ENCODE data around the gene MGLL.
A peak's percentile ranks its signal among the peaks of the same experiment; 100 is the strongest.
"Not testable (repeated sequence)": the region's sequence is repeated elsewhere in the genome, so short reads cannot be mapped to it uniquely, and the experiment has no call there.

MGLL gene

DNA sequence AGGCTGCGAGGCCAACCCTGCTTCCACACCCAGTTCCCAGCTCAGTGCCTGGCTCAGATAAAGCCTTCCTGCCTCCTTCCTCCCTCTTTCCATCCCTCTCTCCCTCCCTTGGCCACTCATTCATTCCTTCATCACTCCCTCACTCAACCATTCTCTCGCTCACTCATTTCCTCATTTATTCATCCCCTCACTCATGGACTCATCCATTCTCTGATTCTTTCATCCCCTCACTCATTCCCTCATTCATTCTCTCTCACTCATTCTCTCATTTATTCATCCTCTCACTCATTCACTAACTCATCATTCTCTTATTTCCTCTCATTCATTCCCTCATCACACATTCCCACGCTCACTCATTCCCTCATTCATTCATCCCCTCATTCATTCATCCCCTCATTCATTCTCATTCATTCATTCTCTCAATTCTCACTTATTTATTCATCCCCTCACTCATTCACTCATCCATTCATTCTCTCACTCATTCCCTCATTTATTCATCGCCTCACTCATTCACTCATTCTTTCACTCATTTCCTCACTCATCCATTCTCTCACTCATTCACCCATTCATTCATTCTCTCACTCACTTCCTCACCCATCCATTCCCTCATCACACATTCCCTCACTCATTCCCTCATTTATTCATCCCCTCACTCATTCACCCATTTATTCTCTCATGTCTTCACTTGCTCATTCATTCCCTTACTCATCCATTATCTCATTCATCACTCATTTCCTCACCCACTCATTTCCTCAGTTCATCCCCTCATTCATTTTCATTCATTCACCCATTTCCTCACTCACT lies 136.4 kb downstream of the MGLL start:
- no peaks in the 10 kb centered on the region for H3K4me1 Mint-ChIP-seq
- ATAC-seq (no peak), DNase-seq (ENCODE audit: low spot score in 2 of 2) (no peak)
- H3K36me3 Mint-ChIP-seq, result no peaks in the 10 kb centered on the region
- no peak overlapping the region for H3K27ac Mint-ChIP-seq
- no peak overlapping the region for H3K4me3 Mint-ChIP-seq
- H3K9me3 Mint-ChIP-seq, result no peaks in the 10 kb centered on the region

DNA sequence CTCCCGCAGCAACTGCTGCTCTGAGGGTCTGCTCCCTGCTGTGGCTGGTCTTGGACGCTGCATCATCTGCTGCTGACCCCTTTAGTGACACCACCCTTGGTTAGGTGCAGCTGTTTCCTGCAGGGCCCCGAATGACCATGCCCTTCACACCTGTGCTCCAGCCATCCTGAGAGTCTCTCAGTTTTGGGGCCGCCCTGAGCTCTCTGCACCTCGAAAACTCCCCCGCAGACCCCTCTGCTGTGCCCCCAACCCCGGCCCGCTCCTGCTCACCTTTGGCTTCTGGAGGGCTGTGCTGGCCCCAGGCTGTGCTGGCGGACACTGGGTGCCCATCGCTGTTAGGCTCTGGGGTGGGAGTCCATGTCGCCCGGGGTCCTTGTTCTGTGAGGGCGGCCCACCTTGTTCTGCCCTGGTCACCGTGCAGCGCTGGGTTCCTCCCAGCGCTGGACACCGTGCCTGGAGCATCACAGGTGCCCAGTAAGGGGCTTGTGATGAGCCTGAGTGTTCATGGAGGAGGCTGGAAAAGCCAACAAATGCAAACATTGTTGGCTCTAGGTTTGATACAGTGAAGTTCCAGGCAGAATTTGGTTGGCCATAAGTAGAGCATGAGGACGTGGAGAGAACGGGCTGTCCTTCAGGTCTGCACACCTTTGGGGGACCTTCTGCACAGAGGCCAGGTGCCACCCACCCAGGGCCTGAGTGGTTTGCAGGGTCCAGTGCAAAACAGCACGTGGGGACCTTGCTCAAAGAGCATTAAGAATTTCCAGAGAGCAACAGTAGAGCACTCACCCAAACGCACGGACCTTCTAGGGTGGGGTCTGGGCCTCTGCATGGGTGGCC lies 137.2 kb downstream of the MGLL start:
- Mint-ChIP-seq H3K4me3 (no peak overlapping the region), H3K27ac (no peak overlapping the region), H3K9me3 (no peaks in the 10 kb centered on the region), H3K4me1 (no peaks in the 10 kb centered on the region), H3K36me3 (no peaks in the 10 kb centered on the region)
- DNase-seq (ENCODE audit: low spot score in 2 of 2), result no peak
- peak; percentile 56 for ATAC-seq

DNA sequence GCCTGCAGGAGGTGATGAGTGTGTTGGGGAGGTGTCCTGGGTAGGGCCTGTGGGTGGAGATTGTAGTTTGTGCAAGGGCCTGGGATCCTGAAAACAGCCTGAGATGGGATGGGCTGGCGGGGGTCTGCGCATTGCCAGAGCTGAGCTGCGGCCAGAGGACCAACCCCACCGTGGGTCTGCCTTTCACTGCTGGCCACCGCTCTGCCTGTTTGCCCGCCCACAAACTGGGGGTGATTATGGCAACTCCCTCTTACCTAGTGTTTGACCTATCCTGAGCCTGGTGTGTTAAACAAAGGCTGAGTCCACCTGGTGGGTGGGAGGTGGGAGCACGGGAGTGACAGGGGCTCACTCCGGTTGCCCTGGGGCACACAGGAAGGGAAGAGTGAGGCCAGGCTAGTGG lies 139.8 kb downstream of the MGLL start:
- Mint-ChIP-seq H3K9me3 (no peaks in the 10 kb centered on the region), H3K36me3 (no peaks in the 10 kb centered on the region), H3K4me1 (peaks cover 4% of the 10 kb centered on the region), H3K4me3 (no peak overlapping the region), H3K27ac (no peak overlapping the region)
- ATAC-seq (no peak), DNase-seq (ENCODE audit: low spot score in 2 of 2) (no peak)

DNA sequence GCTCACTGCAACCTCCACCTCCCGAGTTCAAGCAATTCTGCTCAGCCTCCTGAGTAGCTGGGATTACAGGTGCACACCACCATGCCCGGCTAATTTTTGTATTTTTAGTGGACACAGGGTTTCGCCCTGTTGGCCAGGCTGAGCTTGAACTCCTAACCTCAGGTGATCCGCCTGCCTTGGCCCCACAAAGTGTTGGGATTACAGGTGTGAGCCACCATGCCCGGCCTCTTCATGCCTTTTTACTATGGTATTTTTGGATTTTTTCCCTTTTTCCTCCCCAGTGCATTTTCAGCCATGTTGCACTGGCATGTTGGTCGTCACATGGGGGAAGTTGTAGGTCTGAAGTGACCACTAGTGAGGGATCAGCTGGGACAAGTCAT lies 140.2 kb downstream of the MGLL start:
- H3K4me1 Mint-ChIP-seq; ATAC-seq; H3K9me3 Mint-ChIP-seq; H3K36me3 Mint-ChIP-seq; DNase-seq (ENCODE audit: low spot score in 2 of 2); H3K4me3 Mint-ChIP-seq; H3K27ac Mint-ChIP-seq: not testable (repeated sequence)

- no peak for ATAC-seq
- H3K27ac Mint-ChIP-seq, result peak overlapping the region; percentile 20
- no peak for DNase-seq (ENCODE audit: low spot score in 2 of 2)
- no peak overlapping the region for H3K4me3 Mint-ChIP-seq
- peaks cover 7% of the 10 kb centered on the region for H3K36me3 Mint-ChIP-seq
- peaks cover 15% of the 10 kb centered on the region for H3K4me1 Mint-ChIP-seq
- no peaks in the 10 kb centered on the region for H3K9me3 Mint-ChIP-seq
Observed at GRCh38 chr3:127680798-127681221, 141.5 kb downstream of the MGLL start.

DNA sequence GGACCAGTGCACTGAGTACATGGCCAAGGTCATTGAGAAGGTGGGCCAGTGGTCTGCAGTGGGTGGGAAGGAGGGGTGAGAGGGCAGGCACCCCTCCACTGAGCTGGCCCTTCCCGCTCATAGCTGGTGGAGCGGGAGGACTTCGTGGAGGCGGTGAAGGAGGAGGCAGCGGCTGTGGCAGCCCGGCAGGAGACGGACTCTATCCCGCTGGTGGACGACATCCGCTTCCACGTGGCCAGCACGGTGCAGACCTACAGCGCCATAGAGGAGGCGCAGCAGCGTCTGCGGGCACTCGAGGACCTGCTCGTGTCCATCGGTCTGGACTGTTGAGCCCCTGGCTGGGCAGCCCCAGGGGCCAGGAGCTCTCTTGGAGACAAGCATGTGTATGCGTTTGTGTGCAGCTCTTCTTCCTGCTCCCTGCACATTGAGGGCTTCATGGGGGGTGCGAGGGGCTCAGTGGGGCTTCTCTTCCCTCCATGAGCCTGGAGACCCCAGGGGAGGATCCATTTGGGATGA lies 142.1 kb downstream of the MGLL start:
- DNase-seq (ENCODE audit: low spot score in 2 of 2) (no peak), ATAC-seq (no peak)
- no peak overlapping the region for H3K27ac Mint-ChIP-seq
- no peak overlapping the region for H3K4me3 Mint-ChIP-seq
- peaks cover 9% of the 10 kb centered on the region for H3K36me3 Mint-ChIP-seq
- H3K9me3 Mint-ChIP-seq, result no peaks in the 10 kb centered on the region
- peaks cover 20% of the 10 kb centered on the region for H3K4me1 Mint-ChIP-seq

GRCh38 chr3:127679534-127680145 lies 142.7 kb downstream of the MGLL start:
- Mint-ChIP-seq H3K4me3 (no peak overlapping the region), H3K27ac (no peak overlapping the region), H3K36me3 (peaks cover 12% of the 10 kb centered on the region), H3K9me3 (no peaks in the 10 kb centered on the region), H3K4me1 (peaks cover 25% of the 10 kb centered on the region)
- ATAC-seq (peak; percentile 2), DNase-seq (ENCODE audit: low spot score in 2 of 2) (no peak)

DNA sequence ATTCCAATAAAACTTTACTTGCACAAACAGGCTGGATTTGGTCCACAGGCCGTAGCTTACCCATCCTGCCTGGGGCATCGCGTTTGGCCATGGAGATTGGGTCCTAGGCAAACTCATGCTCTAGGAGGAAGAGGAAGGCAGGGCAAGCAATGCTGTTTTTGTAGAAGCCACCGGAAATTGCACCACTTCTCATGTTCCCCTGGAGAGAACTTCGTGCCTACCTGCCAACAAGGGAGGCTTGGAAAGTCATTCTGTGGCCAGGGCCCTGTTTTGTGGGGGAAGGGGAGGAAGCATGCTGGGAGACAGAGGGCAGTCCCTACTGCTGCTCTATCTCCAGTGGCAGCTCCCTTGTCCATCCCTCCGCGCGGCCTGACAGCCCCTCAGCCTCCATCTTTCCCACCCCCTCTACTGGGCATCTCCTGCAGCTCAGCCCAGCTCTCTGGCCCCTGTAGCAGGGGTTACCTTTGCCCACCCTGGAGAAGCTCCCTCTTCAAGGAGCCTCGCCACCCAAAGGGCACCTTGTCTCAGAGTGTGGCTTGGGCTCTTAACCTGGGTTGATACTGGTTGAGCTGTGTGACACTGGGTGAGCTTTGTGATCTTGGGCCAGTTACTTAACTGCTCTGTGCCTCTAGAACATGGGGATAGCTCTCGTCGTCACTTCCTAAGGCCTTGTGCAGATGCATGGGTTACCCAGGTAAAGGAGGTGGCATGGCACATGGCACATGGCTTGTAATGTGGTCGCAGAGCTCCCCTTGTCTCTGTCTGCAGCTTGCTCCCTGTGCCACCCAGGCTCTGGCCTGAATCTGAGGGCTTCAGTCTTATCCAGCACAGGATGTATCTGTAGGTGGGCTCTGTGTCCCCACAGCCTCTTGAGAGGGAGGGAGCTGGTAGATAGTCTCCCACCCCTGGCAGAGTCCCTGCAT lies 143.4 kb downstream of the MGLL start:
- no peak for ATAC-seq
- H3K9me3 Mint-ChIP-seq, result no peaks in the 10 kb centered on the region
- H3K4me3 Mint-ChIP-seq, result no peak overlapping the region
- DNase-seq (ENCODE audit: low spot score in 2 of 2), result no peak
- H3K27ac Mint-ChIP-seq, result no peak overlapping the region
- peaks cover 12% of the 10 kb centered on the region for H3K36me3 Mint-ChIP-seq
- peaks cover 33% of the 10 kb centered on the region for H3K4me1 Mint-ChIP-seq

DNA sequence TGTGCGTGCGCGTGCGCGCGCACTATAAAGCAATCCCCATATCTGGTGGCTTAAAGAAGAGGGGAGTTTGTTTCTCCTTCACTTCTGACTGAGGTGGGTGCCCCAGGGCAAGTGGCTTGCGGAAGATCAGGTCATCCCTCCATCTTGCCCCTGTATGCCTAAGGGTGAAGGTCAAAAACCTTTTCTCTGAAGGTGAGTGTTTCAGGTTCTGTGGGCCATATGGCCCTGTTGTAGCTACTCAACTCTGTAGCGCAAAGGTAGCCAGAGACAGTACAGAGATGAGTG lies 144.1 kb downstream of the MGLL start:
- Mint-ChIP-seq H3K9me3 (no peaks in the 10 kb centered on the region), H3K36me3 (peaks cover 12% of the 10 kb centered on the region), H3K27ac (no peak overlapping the region), H3K4me3 (no peak overlapping the region), H3K4me1 (peaks cover 39% of the 10 kb centered on the region)
- no peak for ATAC-seq
- no peak for DNase-seq (ENCODE audit: low spot score in 2 of 2)

DNA sequence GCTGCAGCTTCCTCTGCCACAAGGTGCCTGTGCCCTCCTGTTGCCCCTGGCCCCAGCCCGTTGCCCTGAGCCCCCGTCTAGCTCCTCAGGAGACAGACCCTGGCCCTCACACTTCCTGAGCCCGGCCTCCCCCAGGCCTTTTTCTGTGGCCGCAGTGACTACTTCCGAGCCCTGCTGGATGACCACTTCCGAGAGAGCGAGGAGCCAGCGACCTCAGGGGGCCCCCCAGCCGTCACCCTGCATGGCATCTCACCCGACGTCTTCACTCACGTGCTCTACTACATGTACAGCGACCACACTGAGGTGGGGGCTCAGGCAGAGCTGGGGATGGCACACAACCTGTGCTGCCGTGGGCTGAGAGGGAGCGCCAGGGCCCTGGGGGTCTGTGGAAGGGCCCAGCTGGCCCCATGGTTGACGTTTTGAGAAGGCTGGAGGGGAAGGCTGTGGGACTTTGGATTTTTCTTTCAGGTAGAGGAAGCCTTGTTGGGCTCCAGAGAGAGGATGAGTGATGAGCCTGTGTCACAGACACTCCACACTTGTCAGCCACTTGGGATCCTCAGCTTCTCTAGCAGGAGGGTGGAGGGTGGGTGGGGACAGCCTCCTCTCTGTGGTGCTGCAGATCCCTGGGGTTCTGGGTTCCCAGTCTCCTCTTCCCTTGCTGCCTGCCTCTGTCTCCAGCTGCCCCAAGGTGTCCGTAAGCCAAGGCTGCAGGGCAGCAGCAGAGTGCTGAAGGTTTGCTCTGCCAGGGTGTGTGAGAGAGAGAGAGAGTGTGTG lies 144.6 kb downstream of the MGLL start:
- peaks cover 39% of the 10 kb centered on the region for H3K4me1 Mint-ChIP-seq
- H3K4me3 Mint-ChIP-seq, result no peak overlapping the region
- ATAC-seq (no peak), DNase-seq (ENCODE audit: low spot score in 2 of 2) (no peak)
- H3K36me3 Mint-ChIP-seq, result peaks cover 12% of the 10 kb centered on the region
- peak overlapping the region; percentile 30 for H3K27ac Mint-ChIP-seq
- H3K9me3 Mint-ChIP-seq, result no peaks in the 10 kb centered on the region

- ATAC-seq, result no peak
- Mint-ChIP-seq H3K9me3 (no peaks in the 10 kb centered on the region), H3K4me1 (peaks cover 41% of the 10 kb centered on the region), H3K4me3 (no peak overlapping the region), H3K36me3 (peaks cover 16% of the 10 kb centered on the region), H3K27ac (no peak overlapping the region)
- DNase-seq (ENCODE audit: low spot score in 2 of 2), result no peak
Observed at GRCh38 chr3:127676921-127677351, 145.4 kb downstream of the MGLL start.

DNA sequence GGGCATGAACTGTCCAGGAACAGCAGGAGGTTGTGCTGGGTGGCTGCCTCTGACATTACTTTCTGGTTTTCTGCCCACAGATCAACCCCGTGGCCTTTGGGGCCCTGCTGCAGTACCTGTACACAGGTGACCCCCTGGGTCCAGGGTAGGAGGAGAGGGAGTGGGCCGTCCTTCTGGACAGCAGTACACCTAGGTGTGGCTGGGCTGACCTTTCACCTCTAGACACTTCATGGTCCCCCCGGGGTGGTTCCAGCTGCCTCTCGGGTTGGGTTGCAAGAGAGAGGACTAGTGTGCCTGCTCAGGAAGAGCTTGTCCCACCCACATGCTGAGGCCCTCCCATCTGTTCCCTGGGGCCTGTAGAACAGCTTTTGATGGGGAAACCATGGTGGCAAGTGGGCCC lies 145.9 kb downstream of the MGLL start:
- H3K27ac Mint-ChIP-seq, result peak overlapping the region; percentile 68
- ATAC-seq, result no peak
- DNase-seq (ENCODE audit: low spot score in 2 of 2), result no peak
- peaks cover 21% of the 10 kb centered on the region for H3K36me3 Mint-ChIP-seq
- H3K9me3 Mint-ChIP-seq, result no peaks in the 10 kb centered on the region
- H3K4me1 Mint-ChIP-seq, result peaks cover 45% of the 10 kb centered on the region
- H3K4me3 Mint-ChIP-seq, result no peak overlapping the region

- Mint-ChIP-seq H3K9me3 (no peaks in the 10 kb centered on the region), H3K4me1 (peaks cover 49% of the 10 kb centered on the region), H3K27ac (peak overlapping the region; percentile 68), H3K36me3 (peaks cover 21% of the 10 kb centered on the region), H3K4me3 (no peak overlapping the region)
- DNase-seq (ENCODE audit: low spot score in 2 of 2) (no peak), ATAC-seq (no peak)
Observed at GRCh38 chr3:127675651-127676391, 146.5 kb downstream of the MGLL start.

GRCh38 chr3:127674790-127675189 lies 147.5 kb downstream of the MGLL start:
- Mint-ChIP-seq H3K9me3 (no peaks in the 10 kb centered on the region), H3K36me3 (peaks cover 21% of the 10 kb centered on the region), H3K4me1 (peaks cover 51% of the 10 kb centered on the region), H3K27ac (peak overlapping the region; percentile 20), H3K4me3 (peak overlapping the region; percentile 85)
- ATAC-seq (no peak), DNase-seq (ENCODE audit: low spot score in 2 of 2) (no peak)

Measured in stimulated activated effector memory CD8-positive, alpha-beta T cell treated with anti-CD3 and anti-CD28 coated beads, Interleukin-12 subunit alpha, Interleukin-12 subunit beta, amount 100 ng/mL, for 72 hours (primary cell).